ENCODE measurements around the gene ACTRT2.

GRCh38 chr1:3070309-3070643 is 49.0 kb downstream of the ACTRT2 start:
- no peak for TF ChIP-seq EZH2 (IDR thresholded peaks at IDR 0.05; ENCODE audit: borderline replicate concordance, insufficient read depth, low read depth, low read length, poor library complexity, severe bottlenecking)
- no peak for TF ChIP-seq CTCF (IDR thresholded peaks at IDR 0.05)
